ENCODE data around the gene RAPGEF1.

DNA sequence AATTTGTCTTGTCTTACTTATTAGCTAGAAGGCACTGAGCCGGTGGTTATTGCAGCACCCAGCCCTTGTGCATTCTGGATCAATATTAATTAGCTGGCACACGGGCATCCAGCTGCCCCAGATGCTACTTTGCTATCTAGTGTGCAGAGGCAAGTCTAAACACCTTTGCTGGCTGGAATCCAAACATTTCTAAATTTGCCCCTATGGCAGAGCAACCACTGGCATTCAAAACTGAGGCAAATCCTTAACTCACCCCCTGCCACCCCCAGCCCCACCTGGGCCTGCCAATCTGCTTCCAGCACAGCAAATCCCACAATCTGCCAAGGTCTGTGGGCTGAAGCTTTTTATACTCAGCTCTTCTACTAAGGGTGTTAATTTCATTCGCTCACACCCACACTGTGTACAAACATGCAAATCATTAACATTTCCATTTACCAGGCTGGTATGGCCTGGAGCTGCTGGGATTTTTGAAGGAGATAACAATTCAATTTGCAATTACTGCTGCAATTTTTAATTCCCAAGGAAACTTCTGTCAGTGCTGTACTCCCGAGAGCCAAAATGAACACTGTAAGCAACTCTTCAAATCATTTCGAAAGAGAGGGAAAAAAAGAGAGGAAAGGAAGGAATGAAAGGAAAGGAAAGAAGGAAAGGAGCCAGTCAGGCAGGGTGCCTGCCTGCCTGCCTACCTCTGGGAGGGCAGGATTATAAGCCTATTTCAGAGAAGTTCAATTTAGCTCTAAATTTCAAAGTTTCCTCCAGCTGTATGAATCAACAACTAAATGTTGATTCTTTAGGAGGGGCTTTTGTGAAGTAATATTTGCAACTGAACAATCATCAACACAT is 35.5 kb downstream of the RAPGEF1 start:
- TF ChIP-seq, protein P1, sequence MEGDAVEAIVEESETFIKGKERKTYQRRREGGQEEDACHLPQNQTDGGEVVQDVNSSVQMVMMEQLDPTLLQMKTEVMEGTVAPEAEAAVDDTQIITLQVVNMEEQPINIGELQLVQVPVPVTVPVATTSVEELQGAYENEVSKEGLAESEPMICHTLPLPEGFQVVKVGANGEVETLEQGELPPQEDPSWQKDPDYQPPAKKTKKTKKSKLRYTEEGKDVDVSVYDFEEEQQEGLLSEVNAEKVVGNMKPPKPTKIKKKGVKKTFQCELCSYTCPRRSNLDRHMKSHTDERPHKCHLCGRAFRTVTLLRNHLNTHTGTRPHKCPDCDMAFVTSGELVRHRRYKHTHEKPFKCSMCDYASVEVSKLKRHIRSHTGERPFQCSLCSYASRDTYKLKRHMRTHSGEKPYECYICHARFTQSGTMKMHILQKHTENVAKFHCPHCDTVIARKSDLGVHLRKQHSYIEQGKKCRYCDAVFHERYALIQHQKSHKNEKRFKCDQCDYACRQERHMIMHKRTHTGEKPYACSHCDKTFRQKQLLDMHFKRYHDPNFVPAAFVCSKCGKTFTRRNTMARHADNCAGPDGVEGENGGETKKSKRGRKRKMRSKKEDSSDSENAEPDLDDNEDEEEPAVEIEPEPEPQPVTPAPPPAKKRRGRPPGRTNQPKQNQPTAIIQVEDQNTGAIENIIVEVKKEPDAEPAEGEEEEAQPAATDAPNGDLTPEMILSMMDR (IDR thresholded peaks at IDR 0.05) = no peak
- TF ChIP-seq POLR2AphosphoS5 (IDR thresholded peaks at IDR 0.05) (no peak), POLR2A (IDR thresholded peaks at IDR 0.05) (no peak)
